ENCODE results near the gene TMEM116.

Gene TMEM116

GRCh38 chr12:111887926-111888745 is 124.8 kb downstream of the TMEM116 start:
- DNase-seq, result no peak

- no peak for DNase-seq
Observed at GRCh38 chr12:111886662-111887545, 126.1 kb downstream of the TMEM116 start.

GRCh38 chr12:111881716-111882115 is 131.2 kb downstream of the TMEM116 start:
- DNase-seq, result no peak
